Gastroesophageal sphincter (tissue), 4 donors: Measurements from ENCODE around the gene SLC7A6OS. TPM values are rescaled to one million over a fixed set of nuclear protein-coding genes. Genes with fewer than 3 reads are reported as not detected.

Experiments
- ATAC-seq: fragments of 150-250 bp; one replicate; pipeline ENCODE4 v1.9.1; 2016; ENCODE audit warnings: mild to moderate bottlenecking, moderate library complexity
- H3K27ac ChIP-seq, 4 donors: fragments of 200-600 bp; sonication (generic) in 3 of 4; 1 replicate in 3 of 4; 2 replicates in 1 of 4; pipeline ENCODE4 v1.5.1; 2016 to 2019
- H3K27me3 ChIP-seq: fragments of 200-600 bp; sonication (generic); one replicate; pipeline ENCODE4 v1.5.1; 2019
- H3K36me3 ChIP-seq, 2 donors: fragments of 200-600 bp; sonication (generic); one replicate each; pipeline ENCODE4 v1.5.1; 2019; ENCODE audit warnings: control low read depth in 1 of 2
- H3K4me1 ChIP-seq, 3 donors: fragments of 200-600 bp; sonication (generic); 1 replicate in 2 of 3; 2 replicates in 1 of 3; pipeline ENCODE4 v1.5.1; 2016 to 2019; ENCODE audit warnings: control low read depth in 2 of 3
- H3K4me3 ChIP-seq, 2 donors: fragments of 200-600 bp; sonication (generic); one replicate each; pipeline ENCODE4 v1.5.1; 2019; ENCODE audit warnings: mild to moderate bottlenecking in 1 of 2, moderate library complexity in 1 of 2
- H3K9me3 ChIP-seq, 3 donors: fragments of 200-600 bp; sonication (generic); one replicate each; pipeline ENCODE4 v1.5.1; 2017 to 2019; ENCODE audit warnings: control low read depth in 2 of 3
- CTCF ChIP-seq, 4 experiments: fragments of 200-600 bp in 2 of 4; fragments of 450-650 bp in 2 of 4; sonication (generic) in 1 of 4; IDR thresholded peaks; one replicate each; pipeline ENCODE4 v1.5.1; 2017 to 2019; ENCODE audit warnings: antibody characterized with exemption in 4 of 4, mild to moderate bottlenecking in 2 of 4, moderate library complexity in 2 of 4
- EP300 ChIP-seq: sonication (generic); formaldehyde crosslinking; IDR thresholded peaks from one replicate; pipeline ENCODE4 v1.6.1; 2017; ENCODE audit warnings: antibody characterized with exemption, mild to moderate bottlenecking
- POLR2A ChIP-seq, 2 donors: fragments of 450-650 bp; IDR thresholded peaks; one replicate each; pipeline ENCODE4 v1.6.1; 2017; ENCODE audit warnings: antibody characterized with exemption in 2 of 2, mild to moderate bottlenecking in 2 of 2, moderate library complexity in 1 of 2
- POLR2AphosphoS5 ChIP-seq: sonication (generic); formaldehyde crosslinking; IDR thresholded peaks from one replicate; pipeline ENCODE4 v1.6.1; 2017; ENCODE audit warnings: antibody characterized with exemption
- WGBS, 2 donors: methylation state at CpG; one replicate each; pipeline ENCODE4 v1.1.5; 2018; ENCODE audit warnings: low coverage in 1 of 2; 5-methylcytosine and 5-hydroxymethylcytosine counted together
- total RNA-seq, 4 donors: library from RNA; depleted of rRNA; stranded (reverse); fragments of >200 nt; gene quantifications; one replicate each; pipeline ENCODE4 v1.1.0, GENCODE V29; 2016

SLC7A6OS gene
- total RNA-seq, 4 donors from 2014 or later: 10.4 to 18.2 (median 11.2) TPM

GRCh38 chr16:68319185-68319908 is 8.6 kb upstream of the SLC7A6OS start:
- peaks cover 0 to 92% of the 10 kb centered on the region in 2 donors for H3K36me3 ChIP-seq
- H3K27me3 ChIP-seq: no peaks in the 10 kb centered on the region
- no peak overlapping the region for H3K27ac ChIP-seq
- no peak for ATAC-seq
- no peaks in the 10 kb centered on the region for H3K4me1 ChIP-seq
- WGBS, 2 donors: 84 to 88% methylated on average over 3 of the region's 6 CpGs
- TF ChIP-seq EP300 (no peak), POLR2AphosphoS5 (no peak)
- no peaks in the 10 kb centered on the region for H3K9me3 ChIP-seq
- no peak overlapping the region for H3K4me3 ChIP-seq

- H3K27ac ChIP-seq: no peak overlapping the region
- ATAC-seq: no peak
- H3K27me3 ChIP-seq: no peaks in the 10 kb centered on the region
- H3K9me3 ChIP-seq: no peaks in the 10 kb centered on the region
- H3K4me3 ChIP-seq: no peak overlapping the region
- H3K4me1 ChIP-seq: peaks cover 3 to 56% (median 16%) of the 10 kb centered on the region in 3 donors
- TF ChIP-seq EP300 (no peak), POLR2AphosphoS5 (no peak), CTCF (IDR thresholded peaks at IDR 0.05) (no peak), POLR2A (IDR thresholded peaks at IDR 0.05) (no peak)
- H3K36me3 ChIP-seq: peaks cover 0 to 60% of the 10 kb centered on the region in 2 donors
- 71 to 82% methylated on average over 3 to 4 of the region's 4 CpGs for WGBS, 2 donors
These were observed 2.4 kb upstream of the SLC7A6OS start for GRCh38 chr16:68313116-68313515.

GRCh38 chr16:68310437-68310773 is 341 bp downstream of the SLC7A6OS start:
- Histone ChIP-seq H3K4me1 (peaks cover 3 to 59% (median 16%) of the 10 kb centered on the region in 3 donors), H3K36me3 (peaks cover 0 to 61% of the 10 kb centered on the region in 2 donors), H3K4me3 (peak overlapping the region; percentile 69 to 82), H3K9me3 (no peaks in the 10 kb centered on the region), H3K27ac (peak overlapping the region in 3 of 4 donors; percentile 83 to 89 (median 84)), H3K27me3 (no peaks in the 10 kb centered on the region)
- WGBS, 2 donors: no CpG with 5 or more reads among the region's 29 CpGs
- peak; percentile 26 for ATAC-seq
- TF ChIP-seq POLR2AphosphoS5 (no peak), POLR2A (IDR thresholded peaks at IDR 0.05) (no peak), EP300 (no peak), CTCF (IDR thresholded peaks at IDR 0.05) (no peak)

GRCh38 chr16:68309799-68310198 is 947 bp downstream of the SLC7A6OS start:
- H3K36me3 ChIP-seq: peaks cover 0 to 65% of the 10 kb centered on the region in 2 donors
- H3K27me3 ChIP-seq: no peaks in the 10 kb centered on the region
- WGBS, 2 donors: 45 to 59% methylated on average over 3 to 6 of the region's 6 CpGs
- H3K9me3 ChIP-seq: no peaks in the 10 kb centered on the region
- TF ChIP-seq POLR2A (IDR thresholded peaks at IDR 0.05) (no peak), CTCF (IDR thresholded peaks at IDR 0.05) (no peak), EP300 (no peak), POLR2AphosphoS5 (no peak)
- H3K4me1 ChIP-seq: peaks cover 3 to 59% (median 16%) of the 10 kb centered on the region in 3 donors
- H3K4me3 ChIP-seq: peak overlapping the region; percentile 69 to 82
- no peak for ATAC-seq
- H3K27ac ChIP-seq: peak overlapping the region in 2 of 4 donors; percentile 84 to 89

DNA sequence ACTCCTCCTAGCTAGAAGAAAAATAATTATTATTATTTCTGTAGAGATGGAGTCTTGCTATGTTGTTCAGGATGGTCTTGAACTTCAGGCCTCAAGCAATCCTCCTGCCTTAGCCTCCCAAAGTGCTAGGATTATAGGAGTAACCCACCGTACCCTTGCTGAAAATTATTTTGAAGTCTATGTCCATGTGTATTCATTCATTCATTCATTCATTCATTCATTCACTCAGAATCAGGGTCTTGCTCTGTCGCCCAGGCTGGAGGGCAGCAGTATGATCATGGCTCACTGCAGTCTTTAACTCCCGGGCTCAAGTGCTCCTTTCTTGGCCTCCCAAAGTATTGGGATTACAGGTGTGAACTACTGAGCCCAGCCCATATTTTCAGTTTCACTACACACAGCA is 4.1 kb downstream of the SLC7A6OS start:
- Histone ChIP-seq H3K9me3 (no peaks in the 10 kb centered on the region), H3K4me1 (peaks cover 3 to 34% (median 13%) of the 10 kb centered on the region in 3 donors), H3K4me3 (no peak overlapping the region), H3K36me3 (peaks cover 0 to 77% of the 10 kb centered on the region in 2 donors), H3K27ac (no peak overlapping the region), H3K27me3 (no peaks in the 10 kb centered on the region)
- WGBS, 2 donors: 91 to 92% methylated on average over 3 of the region's 3 CpGs
- no peak for ATAC-seq
- no peak for TF ChIP-seq POLR2AphosphoS5
- TF ChIP-seq POLR2A (IDR thresholded peaks at IDR 0.05): no peak
- no peak for TF ChIP-seq CTCF (IDR thresholded peaks at IDR 0.05)
- TF ChIP-seq EP300: no peak
